HL-60 (cell line): ENCODE measurements around the gene FAM78B.

Experiments used
- POLR2AphosphoS5 ChIP-seq: IDR thresholded peaks from 2 replicates; pipeline ENCODE4 v1.6.1; 2012; ENCODE audit warnings: low read depth
- REST ChIP-seq: IDR thresholded peaks from 2 replicates; pipeline ENCODE4 v1.6.1; 2012; ENCODE audit warnings: low read depth; ENCODE audit not compliant: insufficient replicate concordance
- TF ChIP-seq, protein P1 (sequence below): IDR thresholded peaks from one replicate; pipeline ENCODE4 v1.5.1; 2011; ENCODE audit warnings: low read length, control low read depth, inconsistent platforms; ENCODE audit not compliant: insufficient read depth

DNA sequence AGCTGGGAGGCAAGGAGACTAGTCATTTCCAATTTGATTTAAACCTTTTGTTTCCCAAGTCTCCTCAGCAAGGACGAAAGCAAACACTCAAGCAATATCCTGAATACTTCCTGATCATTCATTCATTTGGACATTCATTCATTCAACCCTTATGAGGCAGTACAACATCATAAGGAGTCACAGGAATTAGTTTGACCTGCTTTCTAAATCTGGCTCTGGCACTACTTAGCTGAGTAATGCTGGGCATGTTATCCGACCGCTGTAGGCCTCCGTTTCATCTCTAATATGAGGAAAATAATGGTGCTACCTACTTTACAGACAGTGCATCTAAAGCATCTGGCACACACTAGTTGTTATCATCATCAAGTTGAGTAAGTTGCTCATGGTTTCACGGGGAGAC lies 11.7 kb downstream of the FAM78B start:
- no peak for TF ChIP-seq POLR2AphosphoS5
- TF ChIP-seq, protein P1, sequence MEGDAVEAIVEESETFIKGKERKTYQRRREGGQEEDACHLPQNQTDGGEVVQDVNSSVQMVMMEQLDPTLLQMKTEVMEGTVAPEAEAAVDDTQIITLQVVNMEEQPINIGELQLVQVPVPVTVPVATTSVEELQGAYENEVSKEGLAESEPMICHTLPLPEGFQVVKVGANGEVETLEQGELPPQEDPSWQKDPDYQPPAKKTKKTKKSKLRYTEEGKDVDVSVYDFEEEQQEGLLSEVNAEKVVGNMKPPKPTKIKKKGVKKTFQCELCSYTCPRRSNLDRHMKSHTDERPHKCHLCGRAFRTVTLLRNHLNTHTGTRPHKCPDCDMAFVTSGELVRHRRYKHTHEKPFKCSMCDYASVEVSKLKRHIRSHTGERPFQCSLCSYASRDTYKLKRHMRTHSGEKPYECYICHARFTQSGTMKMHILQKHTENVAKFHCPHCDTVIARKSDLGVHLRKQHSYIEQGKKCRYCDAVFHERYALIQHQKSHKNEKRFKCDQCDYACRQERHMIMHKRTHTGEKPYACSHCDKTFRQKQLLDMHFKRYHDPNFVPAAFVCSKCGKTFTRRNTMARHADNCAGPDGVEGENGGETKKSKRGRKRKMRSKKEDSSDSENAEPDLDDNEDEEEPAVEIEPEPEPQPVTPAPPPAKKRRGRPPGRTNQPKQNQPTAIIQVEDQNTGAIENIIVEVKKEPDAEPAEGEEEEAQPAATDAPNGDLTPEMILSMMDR = no peak
- TF ChIP-seq REST = no peak
